ENCODE measurements around the gene NAALADL1. TPM values are rescaled to one million over a fixed set of nuclear protein-coding genes. Genes with fewer than 3 reads are reported as not detected.

The NAALADL1 gene
- total and polyA plus RNA-seq, 9 of the 15 experiments (the other 6 are each of a cell fraction or from before 2014, with no cell fraction given) = 0.06 to 0.72 (median 0.22) TPM; not detected in 4

DNA sequence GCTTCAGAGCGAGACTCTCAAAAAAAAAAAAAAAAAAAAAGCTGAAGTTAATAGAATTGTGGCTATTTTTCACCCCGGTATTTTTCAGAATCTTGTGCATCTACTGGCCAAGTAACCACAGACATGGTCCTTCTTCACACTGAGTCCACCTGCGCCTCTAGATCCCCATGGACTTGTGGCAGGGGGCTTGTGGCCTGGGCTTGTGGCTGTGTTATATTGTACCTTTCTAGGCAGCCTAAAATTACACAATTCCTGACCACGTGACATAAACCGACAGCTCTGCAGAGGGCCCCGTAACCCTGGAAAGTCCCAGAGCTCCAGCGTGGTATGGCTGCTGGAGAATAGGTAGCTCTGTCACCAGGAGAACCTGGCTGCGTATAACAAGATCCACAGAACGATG is 10.9 kb upstream of the NAALADL1 start:
- no peak overlapping the region for H2AFZ ChIP-seq (ENCODE audit: low read depth, low read length)
- no peak overlapping the region for H3K27ac ChIP-seq (ENCODE audit: extremely low read depth, low read depth, low read length)
- peak; percentile 58 for FAIRE-seq
- no peak for ATAC-seq
- no peaks in the 10 kb centered on the region for H4K20me1 ChIP-seq (replicated peaks; ENCODE audit: control insufficient read depth, insufficient read depth, low read length)
- peaks cover 8 to 20% of the 10 kb centered on the region in 2 experiments for H3K4me1 ChIP-seq (replicated peaks in 1 of 2; ENCODE audit: control insufficient read depth in 2 of 2, insufficient read depth in 2 of 2, low read length in 2 of 2)
- CTCF ChIA-PET (ENCODE audit: low intra/inter-chr PET ratio) = no interaction called here
- no peak overlapping the region for H3K9ac ChIP-seq (ENCODE audit: insufficient read depth in 1 of 2, low read depth in 2 of 2, low read length in 2 of 2)
- DNase-seq (ENCODE audit: extremely low read depth in 1 of 4, low spot score in 3 of 4) = no peak
- intact Hi-C loops (cut with micrococcal nuclease) = no loop called here
- H3K4me3 ChIP-seq = no peak overlapping the region
- H3K4me2 ChIP-seq (ENCODE audit: insufficient read depth, low read length) = no peak overlapping the region
- H3K27me3 ChIP-seq (ENCODE audit: control insufficient read depth in 2 of 2, insufficient read depth in 2 of 2, low read length in 2 of 2) = no peaks in the 10 kb centered on the region
- in situ Hi-C loops (cut with MboI) = no loop called here
- BruUV-seq (replicated peaks) = no TSS peak
- 28% methylated on average over 8 of the region's 9 CpGs for WGBS (ENCODE audit: insufficient coverage, low coverage, missing lambda C conversion rate)
- H3K36me3 ChIP-seq (ENCODE audit: control insufficient read depth, insufficient read depth, low read length) = no peaks in the 10 kb centered on the region
- H3K79me2 ChIP-seq (ENCODE audit: control insufficient read depth, insufficient read depth, low read length) = no peaks in the 10 kb centered on the region
- TF ChIP-seq ZNF444 (CRISPR knock-in tag; IDR thresholded peaks at IDR 0.05) (no peak), HMGN3 (IDR thresholded peaks at IDR 0.05; ENCODE audit: borderline replicate concordance, extremely low read depth, insufficient read length, low read depth, low read length) (no peak), PCBP2 (IDR thresholded peaks at IDR 0.05; ENCODE audit: low read depth, low read length, poor library complexity, severe bottlenecking) (no peak), ZNF696 (CRISPR knock-in tag; conservative IDR thresholded peaks at IDR 0.05) (no peak), SAP30 (IDR thresholded peaks at IDR 0.05; ENCODE audit: borderline replicate concordance, insufficient read depth, low read depth, low read length, poor library complexity, severe bottlenecking) (no peak), MEF2A (IDR thresholded peaks at IDR 0.05; ENCODE audit: control insufficient read depth, low read depth, low read length) (no peak), MYC (IDR thresholded peaks at IDR 0.05; ENCODE audit: low read depth, low read length) (no peak), MYC (CRISPR knock-in tag; IDR thresholded peaks at IDR 0.05; ENCODE audit: borderline replicate concordance, low read depth) (no peak), STAG1 (CRISPR knock-in tag; IDR thresholded peaks at IDR 0.05; ENCODE audit: borderline replicate concordance) (no peak), ZFP36 (IDR thresholded peaks at IDR 0.05; ENCODE audit: low read depth, low read length, partially characterized antibody) (no peak), ARID1B (IDR thresholded peaks at IDR 0.05) (no peak), ZNF551 (CRISPR knock-in tag; IDR thresholded peaks at IDR 0.05) (no peak), GABPB1 (CRISPR knock-in tag; IDR thresholded peaks at IDR 0.05) (no peak), NR4A1 (CRISPR knock-in tag; IDR thresholded peaks at IDR 0.05) (no peak), NR4A1 (tag; IDR thresholded peaks at IDR 0.05) (no peak), TAF1 (IDR thresholded peaks at IDR 0.05; ENCODE audit: control insufficient read depth, extremely low read depth, insufficient read depth, low read length, severe bottlenecking) (no peak), DDX20 (tag; IDR thresholded peaks at IDR 0.05; ENCODE audit: low read depth) (no peak), ZNF785 (CRISPR knock-in tag; IDR thresholded peaks at IDR 0.05) (no peak), NEUROD1 (IDR thresholded peaks at IDR 0.05; ENCODE audit: borderline replicate concordance, low read depth, low read length, partially characterized antibody) (no peak), JUNB (CRISPR knock-in tag; conservative IDR thresholded peaks at IDR 0.05) (no peak)
- TF ChIP-seq, protein P1, sequence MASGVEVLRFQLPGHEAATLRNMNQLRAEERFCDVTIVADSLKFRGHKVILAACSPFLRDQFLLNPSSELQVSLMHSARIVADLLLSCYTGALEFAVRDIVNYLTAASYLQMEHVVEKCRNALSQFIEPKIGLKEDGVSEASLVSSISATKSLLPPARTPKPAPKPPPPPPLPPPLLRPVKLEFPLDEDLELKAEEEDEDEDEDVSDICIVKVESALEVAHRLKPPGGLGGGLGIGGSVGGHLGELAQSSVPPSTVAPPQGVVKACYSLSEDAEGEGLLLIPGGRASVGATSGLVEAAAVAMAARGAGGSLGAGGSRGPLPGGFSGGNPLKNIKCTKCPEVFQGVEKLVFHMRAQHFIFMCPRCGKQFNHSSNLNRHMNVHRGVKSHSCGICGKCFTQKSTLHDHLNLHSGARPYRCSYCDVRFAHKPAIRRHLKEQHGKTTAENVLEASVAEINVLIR (CRISPR knock-in tag; IDR thresholded peaks at IDR 0.05) = no peak
- TF ChIP-seq, protein P2, sequence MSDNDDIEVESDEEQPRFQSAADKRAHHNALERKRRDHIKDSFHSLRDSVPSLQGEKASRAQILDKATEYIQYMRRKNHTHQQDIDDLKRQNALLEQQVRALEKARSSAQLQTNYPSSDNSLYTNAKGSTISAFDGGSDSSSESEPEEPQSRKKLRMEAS (CRISPR knock-in tag; IDR thresholded peaks at IDR 0.05) = no peak
- POLR2A ChIA-PET = interaction anchor here (0.7 to 1.4 kb wide), 5 partner anchors 9 to 74 kb away, joined by 3 to 4 read pairs (median 3); partner anchors contain the start of genes CDCA5 and ZFPL1
- no peaks in the 10 kb centered on the region for H3K9me3 ChIP-seq (replicated peaks; ENCODE audit: control insufficient read depth, insufficient read depth, low read depth, low read length)
- peaks cover 2% of the 10 kb centered on the region for H3K9me1 ChIP-seq (ENCODE audit: control insufficient read depth, insufficient read depth, low read length)

Data from K562 (cell line).